GM12878 (cell line): ENCODE data around the gene CCDC18. TPM values are rescaled to one million over a fixed set of nuclear protein-coding genes. Genes with fewer than 3 reads are reported as not detected.

ENCODE experiments used
- ATAC-seq: fragments of 200-7000 bp; cut with Tn5 transposase; 3 replicates; pipeline ENCODE4 v1.9.1; 2020; ENCODE audit warnings: mild to moderate bottlenecking, moderate library complexity
- BruUV-seq: library from RNA; stranded (reverse); fragments of 400-500 nt; replicated peaks from 2 replicates; lab custom pipeline; 2021; lab: Mats Ljungman, UMichigan
- CTCF ChIA-PET: fragments of 300-600 bp; sonication (Branson Sonifier 250); formaldehyde crosslinking; extraction: SDS; loops from one replicate; lab custom pipeline; 2021; ENCODE audit warnings: inconsistent platforms; lab: Yijun Ruan, JAX
- POLR2A ChIA-PET: fragments of 350-600 bp; formaldehyde crosslinking; extraction: SDS; loops from one replicate; lab custom pipeline; 2021; ENCODE audit warnings: inconsistent platforms; lab: Charles Lee
- RAD21 ChIA-PET: fragments of 300-600 bp; sonication (Branson Sonifier 250); formaldehyde crosslinking; loops from one replicate; lab custom pipeline; 2023; ENCODE audit warnings: antibody characterized with exemption; ENCODE audit not compliant: unreplicated experiment; lab: Charles Lee
- SMC1A ChIA-PET: fragments of 300-600 bp; sonication (Branson Sonifier 250); formaldehyde crosslinking; loops from one replicate; lab custom pipeline; 2023; ENCODE audit not compliant: unreplicated experiment, uncharacterized antibody; lab: Charles Lee
- DNase-seq: peaks from one replicate; pipeline ENCODE4 v3.0.0-alpha.2; 2011; ENCODE audit warnings: low read depth, low spot score
- FAIRE-seq: peaks from 3 replicates; lab custom pipeline; 2011; peaks lifted over from hg19 to GRCh38; lab: Jason Lieb, UNC
- H2AFZ ChIP-seq: 2 replicates; pipeline ENCODE4 v1.6.0; 2011; ENCODE audit warnings: low read depth, low read length, control low read depth; ENCODE audit not compliant: control insufficient read depth
- H3K27ac ChIP-seq: 2 replicates; pipeline ENCODE4 v1.5.1; 2011; ENCODE audit warnings: control low read depth; ENCODE audit not compliant: control insufficient read depth, insufficient read depth
- H3K27me3 ChIP-seq, 2 experiments: replicated peaks in 1 of 2; 2 replicates each; pipeline versions ENCODE4 v1.6.0 to v1.6.1; 2011; ENCODE audit warnings: low read length in 1 of 2; ENCODE audit not compliant: control insufficient read depth in 2 of 2, insufficient read depth in 2 of 2
- H3K36me3 ChIP-seq, 2 experiments: 2 replicates each; pipeline ENCODE4 v1.5.1; 2011; ENCODE audit warnings: low read length in 1 of 2; ENCODE audit not compliant: control insufficient read depth in 2 of 2, insufficient read depth in 2 of 2
- H3K4me1 ChIP-seq: 2 replicates; pipeline ENCODE4 v1.6.1; 2011; ENCODE audit warnings: mild to moderate bottlenecking, low read length, moderate library complexity, mixed read lengths; ENCODE audit not compliant: control insufficient read depth, insufficient read depth
- H3K4me2 ChIP-seq: 2 replicates; pipeline ENCODE4 v1.6.0; 2011; ENCODE audit warnings: control low read depth; ENCODE audit not compliant: control insufficient read depth, insufficient read depth
- H3K4me3 ChIP-seq: fragments of 200-600 bp; sonication (generic); 2 replicates; pipeline ENCODE4 v1.5.1; 2016
- H3K79me2 ChIP-seq: 2 replicates; pipeline ENCODE4 v1.6.0; 2011; ENCODE audit warnings: low read length; ENCODE audit not compliant: control insufficient read depth, insufficient read depth
- H3K9ac ChIP-seq: 2 replicates; pipeline ENCODE4 v1.8.0; 2011; ENCODE audit warnings: low read length, control low read depth, mixed read lengths; ENCODE audit not compliant: control insufficient read depth, insufficient read depth
- H3K9me3 ChIP-seq: replicated peaks from 3 replicates; pipeline ENCODE4 v1.5.1; 2011; ENCODE audit warnings: mild to moderate bottlenecking, low read length; ENCODE audit not compliant: control insufficient read depth, insufficient read depth
- H4K20me1 ChIP-seq: 2 replicates; pipeline ENCODE4 v1.6.0; 2011; ENCODE audit not compliant: control insufficient read depth, insufficient read depth
- ATF3 ChIP-seq: IDR thresholded peaks from 2 replicates; pipeline ENCODE4 v1.6.1; 2011; ENCODE audit warnings: low read depth, mild to moderate bottlenecking, low read length, moderate library complexity, borderline replicate concordance; ENCODE audit errors: extremely low read depth
- BHLHE40 ChIP-seq, 2 experiments: fragments of 450-650 bp in 1 of 2; IDR thresholded peaks; 2 replicates each; pipeline ENCODE4 v1.6.1; 2011 to 2017; ENCODE audit warnings: low read depth in 2 of 2, borderline replicate concordance in 1 of 2, improper control_type of control experiment in 1 of 2, low read length in 1 of 2, mild to moderate bottlenecking in 1 of 2
- CREB1 ChIP-seq: IDR thresholded peaks from 2 replicates; pipeline ENCODE4 v1.6.1; 2012; ENCODE audit warnings: low read depth, mild to moderate bottlenecking, inconsistent platforms
- CTCF ChIP-seq, 3 experiments: IDR thresholded peaks in 2 of 3; conservative IDR thresholded peaks in 1 of 3; 2 replicates each; pipeline ENCODE4 v1.5.1; 2011; ENCODE audit warnings: low read depth in 3 of 3, low read length in 3 of 3, mild to moderate bottlenecking in 3 of 3, control low read depth in 2 of 3, moderate library complexity in 2 of 3, inconsistent platforms in 1 of 3, mixed read lengths in 1 of 3; ENCODE audit not compliant: control insufficient read depth in 2 of 3, insufficient read depth in 1 of 3; ENCODE audit errors: extremely low read depth in 1 of 3
- E2F4 ChIP-seq: IDR thresholded peaks from 2 replicates; pipeline ENCODE4 v1.6.1; 2012; ENCODE audit warnings: low read depth, low read length, improper control_type of control experiment
- FOXK2 ChIP-seq: fragments of 450-650 bp; IDR thresholded peaks from 2 replicates; pipeline ENCODE4 v1.6.1; 2017; ENCODE audit warnings: mild to moderate bottlenecking, moderate library complexity
- IKZF1 ChIP-seq: fragments of 450-650 bp; conservative IDR thresholded peaks from 2 replicates; pipeline ENCODE4 v1.6.1; 2017; ENCODE audit warnings: antibody characterized with exemption, mild to moderate bottlenecking
- NFYB ChIP-seq: IDR thresholded peaks from 2 replicates; pipeline ENCODE4 v1.6.1; 2011; ENCODE audit warnings: low read depth, mild to moderate bottlenecking, low read length, improper control_type of control experiment, moderate library complexity; ENCODE audit not compliant: insufficient read depth
- NR2C1 ChIP-seq: fragments of 450-650 bp; IDR thresholded peaks from 2 replicates; pipeline ENCODE4 v1.6.1; 2017; ENCODE audit warnings: antibody characterized with exemption, mild to moderate bottlenecking, moderate library complexity
- PML ChIP-seq: IDR thresholded peaks from 2 replicates; pipeline ENCODE4 v1.6.1; 2012; ENCODE audit warnings: low read length, inconsistent platforms
- POU2F2 ChIP-seq: IDR thresholded peaks from 3 replicates; pipeline ENCODE4 v1.6.1; 2011; ENCODE audit warnings: low read depth, mild to moderate bottlenecking, low read length, borderline replicate concordance
- RAD51 ChIP-seq: fragments of 450-650 bp; IDR thresholded peaks from 2 replicates; pipeline ENCODE4 v1.6.1; 2016; ENCODE audit warnings: moderate library complexity, mild to moderate bottlenecking, inconsistent platforms
- RCOR1 ChIP-seq: conservative IDR thresholded peaks from 2 replicates; pipeline ENCODE4 v1.6.1; 2012; ENCODE audit warnings: low read depth, low read length, improper control_type of control experiment
- SMARCA5 ChIP-seq: fragments of 450-650 bp; IDR thresholded peaks from 2 replicates; pipeline ENCODE4 v1.6.1; 2017; ENCODE audit warnings: mild to moderate bottlenecking
- SUPT20H ChIP-seq: IDR thresholded peaks from 2 replicates; pipeline ENCODE4 v1.6.1; 2011; ENCODE audit warnings: low read depth, mild to moderate bottlenecking, low read length, moderate library complexity, borderline replicate concordance; ENCODE audit not compliant: control insufficient read depth
- USF2 ChIP-seq: IDR thresholded peaks from 2 replicates; pipeline ENCODE4 v1.6.1; 2011; ENCODE audit warnings: low read depth, low read length, improper control_type of control experiment, borderline replicate concordance
- ZBTB11 ChIP-seq: fragments of 450-650 bp; formaldehyde crosslinking; IDR thresholded peaks from 2 replicates; pipeline ENCODE4 v1.5.0; 2022; ENCODE audit warnings: mild to moderate bottlenecking, missing genetic modification characterization
- WGBS: methylation state at CpG from one replicate; pipeline ENCODE4 v1.1.6; 2016; ENCODE audit warnings: low lambda C conversion rate; ENCODE audit not compliant: insufficient replicate concordance, insufficient coverage; ENCODE audit errors: missing lambda C conversion rate; 5-methylcytosine and 5-hydroxymethylcytosine counted together
- in situ Hi-C: fragments of 300-500 bp; cut with MboI; formaldehyde crosslinking; loops from 9 replicates; pipeline ENCODE4 v1.14.3; 2018; ENCODE audit warnings: mixed read lengths
- intact Hi-C: fragments of 100-400 bp; cut with micrococcal nuclease; formaldehyde crosslinking; loops from one replicate; pipeline ENCODE4 v1.14.2; 2022; ENCODE audit not compliant: unreplicated experiment
- polyA plus RNA-seq, 11 experiments: library from polyadenylated mRNA; depleted of rRNA in 4 of 11; unstranded in 6 of 11; stranded (reverse) in 5 of 11; fragments of >200 nt; fragmentation: Nextera tagmentation in 4 of 11; fragmentation: Illumina TruSeq in 1 of 11; extraction: Ambion mirVana in 4 of 11; extraction: Trizol in 1 of 11; gene quantifications; 1 replicate in 1 of 11; 2 replicates in 10 of 11; pipeline versions ENCODE4 v1.2.1 to v1.2.3, GENCODE V29; 2011 to 2016; ENCODE audit warnings: inconsistent platforms in 2 of 11, missing spikeins in 2 of 11, low read depth in 1 of 11
- total RNA-seq, 4 experiments: library from RNA; depleted of rRNA in 3 of 4; stranded (reverse); fragments of >200 nt in 3 of 4; fragmentation: Illumina TruSeq in 1 of 4; extraction: Trizol in 1 of 4; gene quantifications; 2 replicates each; pipeline versions ENCODE4 v1.2.1 to v1.2.3, GENCODE V29; 2013 to 2021

CCDC18 gene
- total and polyA plus RNA-seq, 10 of the 15 experiments (the other 5 are each of a cell fraction or from before 2014, with no cell fraction given), result 15.6 to 34.9 (median 19.5) TPM

- Histone ChIP-seq H3K27me3 (no peaks in the 10 kb centered on the region), H4K20me1 (no peaks in the 10 kb centered on the region), H3K9ac (no peak overlapping the region), H3K4me3 (no peak overlapping the region), H3K4me1 (no peaks in the 10 kb centered on the region), H3K36me3 (peaks cover 2 to 19% of the 10 kb centered on the region in 2 experiments), H2AFZ (no peak overlapping the region), H3K79me2 (peaks cover 24% of the 10 kb centered on the region), H3K9me3 (no peaks in the 10 kb centered on the region; the same call in 2 of the 3 replicates), H3K4me2 (no peak overlapping the region), H3K27ac (no peak overlapping the region)
- ChIA-PET SMC1A (interaction anchor here (1.0 to 2.4 kb wide), 6 partner anchors 10 to 79 kb away, joined by 3 to 7 read pairs (median 4); no protein-coding TSS in a partner anchor), POLR2A (interaction anchor here (0.5 to 1.1 kb wide), 2 partner anchors 9 to 20 kb away, joined by 4 read pairs; no protein-coding TSS in a partner anchor), RAD21 (no interaction called here), CTCF (interaction anchor here (1.0 kb wide), 2 partner anchors 33 to 113 kb away, joined by 3 read pairs; no protein-coding TSS in a partner anchor)
- ATAC-seq (no peak), DNase-seq (no peak), FAIRE-seq (no peak)
- WGBS, result 93% methylated on average over 2 of the region's 2 CpGs
- intact Hi-C loops, result no loop called here
- BruUV-seq, result no TSS peak
- in situ Hi-C loops, result no loop called here
- TF ChIP-seq RCOR1 (no peak), ATF3 (no peak), SMARCA5 (no peak), FOXK2 (no peak), CREB1 (no peak), E2F4 (no peak), POU2F2 (no peak), ZBTB11 (CRISPR knock-in tag) (no peak), IKZF1 (no peak), PML (no peak), RAD51 (no peak), CTCF (IDR thresholded peaks at IDR 0.05 in 2 of 3, conservative IDR thresholded peaks at IDR 0.05 in 1 of 3; ENCODE audit: control insufficient read depth in 2 of 3, extremely low read depth in 1 of 3, insufficient read depth in 1 of 3, low read depth in 3 of 3, low read length in 3 of 3) (no peak), NFYB (no peak), NR2C1 (no peak), BHLHE40 (IDR thresholded peaks at IDR 0.05; ENCODE audit: borderline replicate concordance in 1 of 2, low read depth in 2 of 2, low read length in 1 of 2) (no peak), SUPT20H (no peak), USF2 (no peak)
These were observed 21.2 kb upstream of the CCDC18 start for GRCh38 chr1:93159337-93159736.
